NCI-H1105 treated with DMSO at 0.1 percent for 48 hours (cell line): Measurements from ENCODE around the gene SHCBP1L.
"Not testable (repeated sequence)": the region's sequence is repeated elsewhere in the genome, so short reads cannot be mapped to it uniquely, and the experiment has no call there.

Experiments
- DNase-seq: peaks from one replicate; lab custom pipeline; 2025; lab: John Stamatoyannopoulos, UW

Gene SHCBP1L

GRCh38 chr1:182965096-182965495 is 12.1 kb upstream of the SHCBP1L start:
- DNase-seq, result no peak

- DNase-seq, result peak; percentile 87
Measured at GRCh38 chr1:182962554-182963115, 9.7 kb upstream of the SHCBP1L start.

DNA sequence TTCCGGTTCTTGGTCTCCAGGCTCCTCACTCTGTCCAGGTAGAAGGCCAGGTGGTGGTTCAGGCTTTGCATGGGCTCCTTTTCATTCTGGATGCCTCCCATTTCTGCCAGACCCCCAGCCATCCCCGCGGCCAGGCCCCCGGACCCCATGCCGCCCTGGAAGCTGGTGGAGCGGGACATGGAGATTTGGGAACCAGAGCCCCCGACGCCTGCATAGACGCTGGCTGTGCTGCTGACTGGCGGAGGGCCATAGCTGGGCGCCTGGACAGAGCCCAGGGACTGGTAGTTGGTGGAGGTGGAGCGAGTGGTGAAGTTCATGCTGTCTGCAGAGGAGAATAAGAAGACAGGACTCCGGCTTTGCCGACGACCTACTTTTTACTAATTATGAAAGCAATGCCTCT is 7.1 kb upstream of the SHCBP1L start:
- no peak for DNase-seq

DNA sequence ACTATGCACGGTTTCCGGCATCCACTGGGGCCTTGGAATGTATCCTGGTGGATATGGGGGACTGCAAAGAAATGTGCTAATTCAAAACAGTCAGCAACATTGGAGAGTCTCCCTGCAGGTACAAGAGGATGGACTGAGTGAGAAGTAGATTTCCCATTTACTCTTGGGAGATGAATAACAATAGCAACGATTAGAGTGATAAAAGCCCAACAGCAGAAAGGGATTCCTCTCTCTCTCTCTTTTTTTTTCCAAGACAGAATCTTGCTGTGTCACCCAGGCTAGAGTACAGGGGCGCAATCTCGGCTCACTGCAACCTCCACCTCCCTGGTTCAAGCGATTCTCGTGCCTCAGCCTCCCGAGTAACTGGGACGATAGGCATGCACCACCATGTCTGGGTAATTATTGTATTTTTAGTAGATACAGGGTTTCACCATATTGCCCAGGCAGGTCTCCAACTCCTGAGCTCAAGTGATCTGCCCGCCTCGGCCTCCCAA is 5.0 kb upstream of the SHCBP1L start:
- no peak for DNase-seq

DNA sequence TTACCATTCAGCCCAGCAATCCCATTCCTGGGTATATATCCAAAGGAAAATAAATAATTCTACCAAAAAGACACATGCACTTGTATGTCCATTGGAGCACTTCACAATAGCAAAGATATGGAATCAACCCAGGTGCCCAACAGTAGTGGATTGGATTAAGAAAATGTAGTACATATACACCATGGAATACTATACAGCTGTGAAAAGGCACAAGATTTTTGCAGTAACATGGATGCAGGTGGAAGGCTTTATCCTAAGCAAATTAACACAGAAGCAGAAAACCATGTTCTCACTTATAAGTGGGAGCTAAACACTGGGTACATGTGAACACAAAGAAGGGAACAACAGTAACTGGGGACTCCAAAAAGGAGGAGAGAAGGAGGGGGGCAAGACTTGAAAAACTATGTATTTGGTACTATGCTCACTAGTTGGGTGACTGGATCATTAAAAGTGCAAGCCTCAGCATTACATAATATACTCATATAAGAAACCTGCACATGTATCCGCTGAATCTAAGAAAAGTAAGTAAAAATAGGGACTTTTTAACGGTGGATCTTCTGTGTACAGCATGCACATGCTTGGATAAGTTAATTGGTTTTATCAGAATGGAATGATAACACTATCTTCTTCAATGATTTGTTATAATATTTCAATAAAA is 3.9 kb upstream of the SHCBP1L start:
- DNase-seq, result no peak

DNA sequence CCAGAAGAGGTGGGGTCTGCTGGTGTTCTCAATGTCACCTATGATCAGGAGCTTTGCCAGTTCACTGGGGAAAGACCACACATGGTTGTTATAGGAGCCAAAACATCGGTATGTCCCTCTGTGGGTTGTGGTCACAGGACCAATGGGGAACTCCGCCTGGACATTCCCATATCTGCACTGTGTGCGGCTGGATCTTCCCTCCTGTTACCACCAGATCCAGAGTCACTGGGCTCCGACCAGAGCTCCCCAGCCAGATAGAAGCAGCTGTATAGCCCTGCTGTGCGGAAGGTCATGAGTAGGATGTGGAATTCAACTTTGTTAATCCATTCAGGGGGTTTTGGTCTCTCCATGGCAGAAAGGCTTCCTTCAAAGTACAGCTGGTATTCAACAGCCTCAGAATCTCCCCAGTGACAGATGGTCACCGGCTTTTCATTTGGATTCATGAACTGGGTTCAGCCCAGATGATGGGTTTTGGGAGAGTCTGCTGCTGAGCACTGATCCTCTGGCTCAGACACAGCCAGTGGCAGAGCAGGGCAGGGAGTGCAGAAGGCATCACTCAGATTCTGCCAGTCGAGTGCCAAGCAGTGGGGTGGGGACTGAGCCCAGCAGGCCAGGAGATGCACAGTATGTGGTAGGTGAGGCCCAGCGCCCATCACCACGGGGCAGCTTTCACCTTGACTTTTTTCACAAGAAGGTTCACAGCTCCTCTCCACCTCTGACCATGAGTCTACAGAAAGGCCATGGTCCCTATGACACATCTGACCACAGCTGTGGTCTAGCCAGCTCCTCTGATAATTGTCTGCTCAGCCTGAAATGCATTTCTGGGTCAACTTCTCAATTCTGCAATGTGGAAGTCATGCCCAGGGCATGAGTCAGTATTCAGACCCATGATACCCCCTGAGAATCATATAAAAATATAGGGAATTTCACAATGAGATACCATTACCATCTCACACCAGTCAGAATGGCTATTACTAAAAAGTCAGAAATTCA is 2.9 kb upstream of the SHCBP1L start:
- no peak for DNase-seq

GRCh38 chr1:182953826-182954225 is 860 bp upstream of the SHCBP1L start:
- DNase-seq, result no peak

DNA sequence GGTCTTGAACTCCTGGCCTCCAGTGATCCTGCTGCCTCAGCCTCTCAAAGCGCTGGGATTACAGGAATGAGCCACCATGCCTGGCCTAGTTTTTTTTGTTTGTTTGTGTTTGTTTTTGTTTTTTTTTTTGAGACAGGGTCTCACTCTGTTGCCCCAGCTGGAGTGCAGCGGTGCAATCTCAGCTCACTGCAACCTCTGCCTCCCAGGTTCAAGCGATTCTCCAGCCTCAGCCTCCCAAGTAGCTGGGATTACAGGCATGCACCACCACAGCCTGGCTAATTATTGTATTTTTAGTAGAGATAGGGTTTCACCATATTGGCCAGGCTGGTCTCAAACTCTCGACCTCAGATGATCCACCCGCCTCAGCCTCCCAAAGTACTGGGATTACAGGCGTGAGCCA is 9.6 kb downstream of the SHCBP1L start:
- not testable (repeated sequence) for DNase-seq

GRCh38 chr1:182942145-182942544 is 10.8 kb downstream of the SHCBP1L start:
- DNase-seq, result not testable (repeated sequence)

- DNase-seq, result no peak
Measured at GRCh38 chr1:182939413-182939812, 13.6 kb downstream of the SHCBP1L start.

DNA sequence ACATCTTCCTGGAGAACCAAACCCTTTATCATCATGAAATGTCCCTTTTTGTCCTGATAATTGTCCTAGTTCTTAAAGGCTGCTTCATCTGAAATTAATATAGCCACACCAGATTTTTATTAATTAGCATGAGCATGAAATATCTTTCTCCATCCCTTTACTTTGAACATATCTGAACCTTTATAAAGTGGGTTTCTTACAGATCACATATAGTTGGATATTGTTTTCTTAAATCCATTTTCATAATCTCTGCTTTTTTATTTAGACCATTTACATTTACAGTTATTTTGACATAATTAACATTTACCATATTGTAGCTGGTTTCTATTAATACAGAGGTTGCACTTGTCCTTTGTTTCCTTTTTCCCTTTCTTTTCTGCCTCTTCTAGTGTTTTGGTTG is 17.2 kb downstream of the SHCBP1L start:
- DNase-seq, result no peak

GRCh38 chr1:182930985-182931384 is 22.0 kb downstream of the SHCBP1L start:
- DNase-seq, result no peak

DNA sequence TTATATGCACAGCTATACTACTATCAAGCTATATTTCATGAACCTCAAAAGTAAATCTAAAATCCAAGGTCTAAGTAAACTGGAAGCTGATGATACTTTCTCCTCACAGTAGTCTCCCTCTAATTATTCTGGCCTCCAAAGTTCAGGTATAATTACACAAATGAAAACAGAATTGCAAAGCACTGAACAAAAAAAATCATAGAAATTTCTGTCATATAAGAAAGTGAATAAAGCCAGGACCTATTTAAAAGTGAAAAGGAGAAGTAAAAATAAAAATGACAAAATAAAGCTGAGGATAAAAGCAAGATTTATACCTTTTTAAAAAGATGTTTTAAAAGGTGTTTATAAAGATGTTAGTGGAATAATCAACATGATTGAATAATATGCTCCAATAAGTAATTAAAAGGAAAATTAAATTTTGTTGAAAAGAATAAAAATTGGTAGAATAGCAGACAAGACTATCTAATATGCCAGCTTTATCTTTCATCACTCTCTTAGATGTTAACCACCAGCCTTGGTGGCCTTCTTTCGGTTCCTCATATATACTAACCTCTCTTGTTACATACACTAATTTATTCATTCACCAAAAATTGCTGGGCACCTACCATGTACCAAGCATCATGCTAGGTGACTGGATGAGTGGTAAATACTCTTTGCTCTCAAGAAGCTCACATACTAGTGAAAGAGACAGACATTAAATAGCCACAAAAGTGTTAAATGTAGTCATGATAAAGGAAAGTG is 25.1 kb downstream of the SHCBP1L start:
- DNase-seq, result no peak

GRCh38 chr1:182925661-182926060 is 27.3 kb downstream of the SHCBP1L start:
- no peak for DNase-seq

GRCh38 chr1:182917378-182917777 is 35.6 kb downstream of the SHCBP1L start:
- DNase-seq, result no peak

DNA sequence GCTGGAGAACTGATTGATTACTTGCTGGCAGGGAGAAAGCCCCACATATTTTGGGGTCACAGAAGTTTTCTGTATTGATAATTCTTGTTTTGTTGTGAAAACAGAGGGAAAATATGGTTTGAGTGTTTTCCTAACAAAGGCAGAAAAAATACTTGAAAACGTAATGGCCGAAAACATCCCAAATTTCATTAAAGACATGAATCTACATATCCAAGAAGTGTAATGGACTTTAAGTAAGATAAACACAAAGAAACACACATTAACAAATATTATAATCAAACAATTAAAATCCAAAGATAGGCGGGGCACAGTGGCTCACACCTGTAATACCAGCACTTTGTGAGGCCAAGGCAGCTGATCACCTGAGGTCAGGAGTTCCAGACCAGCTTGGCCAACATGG is 39.6 kb downstream of the SHCBP1L start:
- DNase-seq, result no peak

GRCh38 chr1:182910143-182910542 is 42.8 kb downstream of the SHCBP1L start:
- peak; percentile 54 for DNase-seq

DNA sequence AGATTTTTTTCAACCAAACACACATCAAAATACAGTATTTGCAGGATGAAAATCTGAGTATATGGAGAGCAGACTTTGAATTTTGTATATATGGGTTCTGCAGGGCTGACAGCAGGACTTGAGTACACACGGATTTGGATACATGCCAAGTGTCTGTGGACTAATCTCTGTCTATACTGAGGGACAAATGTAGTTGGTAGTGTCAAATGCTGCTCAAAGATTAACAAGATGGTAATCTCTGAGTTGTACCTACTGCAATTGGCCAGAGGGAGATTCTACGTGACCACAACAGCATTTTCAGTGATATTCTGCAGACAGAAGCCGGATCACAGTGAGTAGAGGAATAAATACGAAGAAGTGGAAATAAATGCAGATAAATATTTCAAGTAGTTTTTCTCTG is 43.4 kb downstream of the SHCBP1L start:
- peak; percentile 30 for DNase-seq

- DNase-seq, result no peak
Measured at GRCh38 chr1:182905321-182905720, 47.6 kb downstream of the SHCBP1L start.

GRCh38 chr1:182901946-182902345 is 51.0 kb downstream of the SHCBP1L start:
- not testable (repeated sequence) for DNase-seq

GRCh38 chr1:182897696-182898095 is 55.3 kb downstream of the SHCBP1L start:
- no peak for DNase-seq
